Thymus (tissue), 11 donors: Measurements from ENCODE around the gene SNX15. TPM values are rescaled to one million over a fixed set of nuclear protein-coding genes. Genes with fewer than 3 reads are reported as not detected.
A peak's percentile ranks its signal among the peaks of the same experiment; 100 is the strongest.
"Not testable (repeated sequence)": the region's sequence is repeated elsewhere in the genome, so short reads cannot be mapped to it uniquely, and the experiment has no call there.

Experiments used
- DNase-seq, 9 donors: peaks; one replicate each; pipeline ENCODE4 v3.0.0-alpha.2; 2013; ENCODE audit warnings: low spot score in 9 of 9, low read depth in 6 of 9, missing footprints in 1 of 9
- H3K27ac ChIP-seq, 2 donors: one replicate each; pipeline ENCODE4 v1.5.1; 2013; ENCODE audit warnings: control low read depth in 1 of 2, low read depth in 1 of 2, low read length in 1 of 2, mild to moderate bottlenecking in 1 of 2, moderate library complexity in 1 of 2
- H3K27me3 ChIP-seq, 2 donors: one replicate each; pipeline ENCODE4 v1.5.1; 2013; ENCODE audit warnings: low read length in 1 of 2; ENCODE audit not compliant: control insufficient read depth in 2 of 2, insufficient read depth in 1 of 2
- H3K36me3 ChIP-seq, 2 donors: one replicate each; pipeline ENCODE4 v1.5.1; 2013; ENCODE audit warnings: low read length in 1 of 2, mild to moderate bottlenecking in 1 of 2, moderate library complexity in 1 of 2; ENCODE audit not compliant: control insufficient read depth in 2 of 2, insufficient read depth in 2 of 2
- H3K4me1 ChIP-seq, 2 donors: one replicate each; pipeline ENCODE4 v1.5.1; 2013; ENCODE audit warnings: low read length in 2 of 2; ENCODE audit not compliant: control insufficient read depth in 2 of 2, insufficient read depth in 2 of 2
- H3K4me3 ChIP-seq, 2 donors: one replicate each; pipeline ENCODE4 v1.5.1; 2013; ENCODE audit warnings: low read length in 2 of 2, control low read depth in 1 of 2, mild to moderate bottlenecking in 1 of 2
- H3K9me3 ChIP-seq, 2 donors: one replicate each; pipeline ENCODE4 v1.5.1; 2013; ENCODE audit warnings: low read length in 1 of 2, mild to moderate bottlenecking in 1 of 2; ENCODE audit not compliant: control insufficient read depth in 2 of 2, insufficient read depth in 1 of 2
- WGBS: extraction: QIAGEN DNeasy Blood & Tissue Kit; methylation state at CpG from one replicate; pipeline ENCODE4 v1.1.7; 2013; 5-methylcytosine and 5-hydroxymethylcytosine counted together
- polyA plus RNA-seq: library from polyadenylated mRNA; stranded (reverse); fragments of 200-250 nt; gene quantifications from one replicate; pipeline ENCODE4 v1.2.3, GENCODE V29; 2013
- total RNA-seq: library from RNA; stranded (reverse); fragments of 120-200 nt; gene quantifications from one replicate; pipeline ENCODE4 v1.2.4, GENCODE V29; 2013
- donor health status: healthy.

The SNX15 gene
- total and polyA plus RNA-seq, 2 donors, result 10.6 to 15.4 TPM

GRCh38 chr11:64996710-64997380 lies 30.4 kb upstream of the SNX15 start, which contains the start of gene BATF2:
Gene BATF2 (minus strand): TSS chr11:64996971. CDS start chr11:64996914, 57 bp downstream.
- no peak within 1 kb of the TSS for H3K27ac ChIP-seq
- no peak within 1 kb of the TSS for H3K4me3 ChIP-seq
- WGBS, result 30% methylated on average over 9 of the region's 9 CpGs
- H3K4me1 ChIP-seq, result no peaks in the 10 kb centered on the region
- no peaks in the 10 kb centered on the region for H3K9me3 ChIP-seq
- no peaks in the 10 kb centered on the region for H3K36me3 ChIP-seq
- DNase-seq, result peak in 2 of 9 donors; percentile 6 to 34
- peaks cover 0 to 7% of the 10 kb centered on the region in 2 donors for H3K27me3 ChIP-seq

- Histone ChIP-seq H3K4me3 (no peak overlapping the region), H3K36me3 (no peaks in the 10 kb centered on the region), H3K27me3 (peaks cover 0 to 7% of the 10 kb centered on the region in 2 donors), H3K9me3 (no peaks in the 10 kb centered on the region), H3K27ac (no peak overlapping the region), H3K4me1 (no peaks in the 10 kb centered on the region)
- no peak for DNase-seq
- 91% methylated on average over 1 of the region's 1 CpG for WGBS
Observed at GRCh38 chr11:64998141-64998540, 29.1 kb upstream of the SNX15 start.

GRCh38 chr11:64998690-64999431 lies 28.4 kb upstream of the SNX15 start:
- Histone ChIP-seq H3K36me3 (no peaks in the 10 kb centered on the region), H3K4me1 (no peaks in the 10 kb centered on the region), H3K27ac (no peak overlapping the region), H3K4me3 (no peak overlapping the region), H3K27me3 (peaks cover 0 to 7% of the 10 kb centered on the region in 2 donors), H3K9me3 (no peaks in the 10 kb centered on the region)
- DNase-seq, result no peak
- 77% methylated on average over 9 of the region's 9 CpGs for WGBS

GRCh38 chr11:64999478-64999877 lies 27.8 kb upstream of the SNX15 start:
- Histone ChIP-seq H3K27ac (no peak overlapping the region), H3K36me3 (no peaks in the 10 kb centered on the region), H3K4me1 (no peaks in the 10 kb centered on the region), H3K27me3 (peaks cover 0 to 7% of the 10 kb centered on the region in 2 donors), H3K4me3 (no peak overlapping the region), H3K9me3 (no peaks in the 10 kb centered on the region)
- WGBS, result 91% methylated on average over 1 of the region's 1 CpG
- DNase-seq, result no peak

GRCh38 chr11:65002706-65003105 lies 24.5 kb upstream of the SNX15 start:
- no peak overlapping the region for H3K4me3 ChIP-seq
- no peaks in the 10 kb centered on the region for H3K27me3 ChIP-seq
- no peak overlapping the region for H3K27ac ChIP-seq
- no peaks in the 10 kb centered on the region for H3K4me1 ChIP-seq
- 91% methylated on average over 5 of the region's 5 CpGs for WGBS
- no peaks in the 10 kb centered on the region for H3K9me3 ChIP-seq
- no peak for DNase-seq
- no peaks in the 10 kb centered on the region for H3K36me3 ChIP-seq

- 95% methylated on average over 7 of the region's 7 CpGs for WGBS
- DNase-seq, result no peak
- Histone ChIP-seq H3K9me3 (no peaks in the 10 kb centered on the region), H3K4me1 (no peaks in the 10 kb centered on the region), H3K36me3 (no peaks in the 10 kb centered on the region), H3K27ac (no peak overlapping the region), H3K4me3 (no peak overlapping the region), H3K27me3 (no peaks in the 10 kb centered on the region)
Observed at GRCh38 chr11:65003282-65003681, 24.0 kb upstream of the SNX15 start.

GRCh38 chr11:65003968-65004367 lies 23.3 kb upstream of the SNX15 start:
- WGBS, result 84% methylated on average over 3 of the region's 3 CpGs
- not testable (repeated sequence) for H3K4me1 ChIP-seq, H3K27me3 ChIP-seq, H3K9me3 ChIP-seq, H3K36me3 ChIP-seq, H3K27ac ChIP-seq, DNase-seq, H3K4me3 ChIP-seq

GRCh38 chr11:65008016-65008415 lies 19.2 kb upstream of the SNX15 start:
- Histone ChIP-seq H3K27ac (no peak overlapping the region), H3K4me1 (peaks cover under 1 to 3% of the 10 kb centered on the region in 2 donors), H3K4me3 (no peak overlapping the region), H3K27me3 (no peaks in the 10 kb centered on the region), H3K9me3 (no peaks in the 10 kb centered on the region), H3K36me3 (no peaks in the 10 kb centered on the region)
- DNase-seq, result no peak
- WGBS, result 94% methylated on average over 7 of the region's 7 CpGs

GRCh38 chr11:65008873-65009272 lies 18.4 kb upstream of the SNX15 start:
- 95% methylated on average over 2 of the region's 2 CpGs for WGBS
- no peak for DNase-seq
- no peak overlapping the region for H3K27ac ChIP-seq
- H3K4me1 ChIP-seq, result peaks cover 3 to 10% of the 10 kb centered on the region in 2 donors
- H3K4me3 ChIP-seq, result no peak overlapping the region
- no peaks in the 10 kb centered on the region for H3K9me3 ChIP-seq
- no peaks in the 10 kb centered on the region for H3K27me3 ChIP-seq
- no peaks in the 10 kb centered on the region for H3K36me3 ChIP-seq
